HG02623 (cell line): Measurements from ENCODE around the gene SUMO2.
"Not testable (repeated sequence)": the region's sequence is repeated elsewhere in the genome, so short reads cannot be mapped to it uniquely, and the experiment has no call there.

ENCODE experiments used
- ATAC-seq: cut with Tn5 transposase; IDR thresholded peaks from one replicate; pipeline ENCODE4 v1.9.1; 2021; ENCODE audit warnings: moderate library complexity; ENCODE audit not compliant: unreplicated experiment

SUMO2 gene

GRCh38 chr17:75146592-75146991, 36.2 kb downstream of the SUMO2 start:
- ATAC-seq = no peak

GRCh38 chr17:75144816-75145512, 37.8 kb downstream of the SUMO2 start:
- ATAC-seq = no peak

GRCh38 chr17:75142236-75142971, 40.4 kb downstream of the SUMO2 start:
- ATAC-seq = no peak

- ATAC-seq = no peak
These were observed 44.2 kb downstream of the SUMO2 start for GRCh38 chr17:75138519-75138918.

GRCh38 chr17:75137762-75138161, 45.0 kb downstream of the SUMO2 start:
- not testable (repeated sequence) for ATAC-seq

- no peak for ATAC-seq
These were observed 46.8 kb downstream of the SUMO2 start for GRCh38 chr17:75135946-75136345.

GRCh38 chr17:75135452-75135851, 47.3 kb downstream of the SUMO2 start:
- no peak for ATAC-seq

GRCh38 chr17:75133607-75134347, 49.0 kb downstream of the SUMO2 start:
- not testable (repeated sequence) for ATAC-seq

GRCh38 chr17:75133001-75133400, 49.8 kb downstream of the SUMO2 start:
- ATAC-seq = no peak

- ATAC-seq = not testable (repeated sequence)
These were observed 50.5 kb downstream of the SUMO2 start for GRCh38 chr17:75132018-75133000.

- ATAC-seq = peak; percentile 82
These were observed 51.3 kb downstream of the SUMO2 start, which contains the start of gene NT5C for GRCh38 chr17:75131278-75132017. TSS of gene NT5C (minus strand) at chr17:75131742. CDS start at chr17:75131707, 35 bp downstream.

GRCh38 chr17:75130632-75131277, 52.0 kb downstream of the SUMO2 start:
- ATAC-seq = no peak

GRCh38 chr17:75130059-75130631, 52.6 kb downstream of the SUMO2 start:
- ATAC-seq = no peak

- no peak for ATAC-seq
These were observed 53.2 kb downstream of the SUMO2 start for GRCh38 chr17:75129576-75129975.

- ATAC-seq = no peak
These were observed 53.9 kb downstream of the SUMO2 start for GRCh38 chr17:75128694-75129505.

- ATAC-seq = not testable (repeated sequence)
These were observed 54.8 kb downstream of the SUMO2 start for GRCh38 chr17:75127936-75128335.

- ATAC-seq = no peak
These were observed 55.8 kb downstream of the SUMO2 start for GRCh38 chr17:75126954-75127353.

GRCh38 chr17:75125984-75126383, 56.8 kb downstream of the SUMO2 start:
- no peak for ATAC-seq
